ENCODE measurements around the gene ADAMTS6.

DNA sequence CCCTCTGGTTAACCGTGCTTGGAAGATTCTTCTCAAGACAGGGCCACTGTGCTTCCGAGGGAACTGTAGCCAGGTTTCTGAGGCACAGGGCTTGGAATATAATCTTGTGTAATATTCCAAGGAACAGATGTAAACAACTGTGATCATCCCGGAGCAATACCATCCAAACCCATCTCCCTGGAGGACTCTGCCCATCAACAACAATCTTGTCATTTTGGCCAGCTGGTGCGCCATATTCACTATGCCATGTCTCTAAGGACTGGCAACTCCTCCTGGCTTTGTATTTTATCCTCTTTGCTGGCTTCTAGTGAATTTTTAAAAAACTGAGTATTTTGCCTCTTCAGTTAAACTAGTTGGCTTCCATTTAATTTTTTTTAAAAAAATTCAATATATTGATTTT is 349.3 kb downstream of the ADAMTS6 start:
- TF ChIP-seq, protein P1, sequence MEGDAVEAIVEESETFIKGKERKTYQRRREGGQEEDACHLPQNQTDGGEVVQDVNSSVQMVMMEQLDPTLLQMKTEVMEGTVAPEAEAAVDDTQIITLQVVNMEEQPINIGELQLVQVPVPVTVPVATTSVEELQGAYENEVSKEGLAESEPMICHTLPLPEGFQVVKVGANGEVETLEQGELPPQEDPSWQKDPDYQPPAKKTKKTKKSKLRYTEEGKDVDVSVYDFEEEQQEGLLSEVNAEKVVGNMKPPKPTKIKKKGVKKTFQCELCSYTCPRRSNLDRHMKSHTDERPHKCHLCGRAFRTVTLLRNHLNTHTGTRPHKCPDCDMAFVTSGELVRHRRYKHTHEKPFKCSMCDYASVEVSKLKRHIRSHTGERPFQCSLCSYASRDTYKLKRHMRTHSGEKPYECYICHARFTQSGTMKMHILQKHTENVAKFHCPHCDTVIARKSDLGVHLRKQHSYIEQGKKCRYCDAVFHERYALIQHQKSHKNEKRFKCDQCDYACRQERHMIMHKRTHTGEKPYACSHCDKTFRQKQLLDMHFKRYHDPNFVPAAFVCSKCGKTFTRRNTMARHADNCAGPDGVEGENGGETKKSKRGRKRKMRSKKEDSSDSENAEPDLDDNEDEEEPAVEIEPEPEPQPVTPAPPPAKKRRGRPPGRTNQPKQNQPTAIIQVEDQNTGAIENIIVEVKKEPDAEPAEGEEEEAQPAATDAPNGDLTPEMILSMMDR (conservative IDR thresholded peaks at IDR 0.05; ENCODE audit: low read depth in 2 of 2) = no peak
- TF ChIP-seq ZNF114 (CRISPR knock-in tag; IDR thresholded peaks at IDR 0.05) = no peak
- no peak for TF ChIP-seq EZH2 (IDR thresholded peaks at IDR 0.05; ENCODE audit: low read depth, unreplicated experiment)
- no peak for TF ChIP-seq POLR2AphosphoS5 (IDR thresholded peaks at IDR 0.05; ENCODE audit: low read depth)
- TF ChIP-seq, protein P2, sequence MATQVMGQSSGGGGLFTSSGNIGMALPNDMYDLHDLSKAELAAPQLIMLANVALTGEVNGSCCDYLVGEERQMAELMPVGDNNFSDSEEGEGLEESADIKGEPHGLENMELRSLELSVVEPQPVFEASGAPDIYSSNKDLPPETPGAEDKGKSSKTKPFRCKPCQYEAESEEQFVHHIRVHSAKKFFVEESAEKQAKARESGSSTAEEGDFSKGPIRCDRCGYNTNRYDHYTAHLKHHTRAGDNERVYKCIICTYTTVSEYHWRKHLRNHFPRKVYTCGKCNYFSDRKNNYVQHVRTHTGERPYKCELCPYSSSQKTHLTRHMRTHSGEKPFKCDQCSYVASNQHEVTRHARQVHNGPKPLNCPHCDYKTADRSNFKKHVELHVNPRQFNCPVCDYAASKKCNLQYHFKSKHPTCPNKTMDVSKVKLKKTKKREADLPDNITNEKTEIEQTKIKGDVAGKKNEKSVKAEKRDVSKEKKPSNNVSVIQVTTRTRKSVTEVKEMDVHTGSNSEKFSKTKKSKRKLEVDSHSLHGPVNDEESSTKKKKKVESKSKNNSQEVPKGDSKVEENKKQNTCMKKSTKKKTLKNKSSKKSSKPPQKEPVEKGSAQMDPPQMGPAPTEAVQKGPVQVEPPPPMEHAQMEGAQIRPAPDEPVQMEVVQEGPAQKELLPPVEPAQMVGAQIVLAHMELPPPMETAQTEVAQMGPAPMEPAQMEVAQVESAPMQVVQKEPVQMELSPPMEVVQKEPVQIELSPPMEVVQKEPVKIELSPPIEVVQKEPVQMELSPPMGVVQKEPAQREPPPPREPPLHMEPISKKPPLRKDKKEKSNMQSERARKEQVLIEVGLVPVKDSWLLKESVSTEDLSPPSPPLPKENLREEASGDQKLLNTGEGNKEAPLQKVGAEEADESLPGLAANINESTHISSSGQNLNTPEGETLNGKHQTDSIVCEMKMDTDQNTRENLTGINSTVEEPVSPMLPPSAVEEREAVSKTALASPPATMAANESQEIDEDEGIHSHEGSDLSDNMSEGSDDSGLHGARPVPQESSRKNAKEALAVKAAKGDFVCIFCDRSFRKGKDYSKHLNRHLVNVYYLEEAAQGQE (IDR thresholded peaks at IDR 0.05; ENCODE audit: unreplicated experiment) = no peak
- TF ChIP-seq, protein P3, sequence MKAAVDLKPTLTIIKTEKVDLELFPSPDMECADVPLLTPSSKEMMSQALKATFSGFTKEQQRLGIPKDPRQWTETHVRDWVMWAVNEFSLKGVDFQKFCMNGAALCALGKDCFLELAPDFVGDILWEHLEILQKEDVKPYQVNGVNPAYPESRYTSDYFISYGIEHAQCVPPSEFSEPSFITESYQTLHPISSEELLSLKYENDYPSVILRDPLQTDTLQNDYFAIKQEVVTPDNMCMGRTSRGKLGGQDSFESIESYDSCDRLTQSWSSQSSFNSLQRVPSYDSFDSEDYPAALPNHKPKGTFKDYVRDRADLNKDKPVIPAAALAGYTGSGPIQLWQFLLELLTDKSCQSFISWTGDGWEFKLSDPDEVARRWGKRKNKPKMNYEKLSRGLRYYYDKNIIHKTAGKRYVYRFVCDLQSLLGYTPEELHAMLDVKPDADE (IDR thresholded peaks at IDR 0.05) = no peak

Data from GM23338 (cell line).